BJ (cell line): Measurements from ENCODE around the gene RTN4RL1. TPM values are rescaled to one million over a fixed set of nuclear protein-coding genes. Genes with fewer than 3 reads are reported as not detected.
A peak's percentile ranks its signal among the peaks of the same experiment; 100 is the strongest.

Source experiments
- CTCF ChIA-PET: fragments of 350-600 bp; formaldehyde crosslinking; extraction: SDS; loops from one replicate; lab custom pipeline; 2021; ENCODE audit warnings: antibody characterized with exemption, inconsistent platforms; lab: Yijun Ruan, JAX
- POLR2A ChIA-PET: fragments of 300-600 bp; sonication (Branson Sonifier 250); formaldehyde crosslinking; extraction: SDS; loops from one replicate; lab custom pipeline; 2021; ENCODE audit warnings: antibody characterized with exemption; lab: Charles Lee
- DNase-seq: peaks from one replicate; pipeline ENCODE4 v3.0.0-alpha.2; 2011; ENCODE audit warnings: low read depth
- H3K27me3 ChIP-seq: 2 replicates; pipeline ENCODE4 v1.6.0; 2011; ENCODE audit warnings: low read length; ENCODE audit not compliant: control insufficient read depth, insufficient read depth
- H3K36me3 ChIP-seq: 2 replicates; pipeline ENCODE4 v1.5.1; 2011; ENCODE audit warnings: low read length; ENCODE audit not compliant: control insufficient read depth, insufficient read depth
- H3K4me3 ChIP-seq: 2 replicates; pipeline ENCODE4 v1.5.1; 2011; ENCODE audit warnings: low read depth, mild to moderate bottlenecking, control low read depth, low read length
- CTCF ChIP-seq: IDR thresholded peaks from 2 replicates; pipeline ENCODE4 v1.5.1; 2011; ENCODE audit warnings: low read depth, mild to moderate bottlenecking, control low read depth, inconsistent platforms, low read length, moderate library complexity; ENCODE audit not compliant: insufficient read depth
- polyA plus RNA-seq: library from polyadenylated mRNA; depleted of rRNA; stranded (reverse); fragments of >200 nt; gene quantifications from 2 replicates; pipeline ENCODE4 v1.2.3, GENCODE V29; 2011

The RTN4RL1 gene
- polyA plus RNA-seq, 1 experiment: 0.32 TPM

- Histone ChIP-seq H3K4me3 (peak overlapping the region; percentile 79), H3K27me3 (no peaks in the 10 kb centered on the region), H3K36me3 (peaks cover 16% of the 10 kb centered on the region)
- ChIA-PET POLR2A (interaction anchor here (0.6 kb wide), 2 partner anchors 94 to 183 kb away, joined by 3 read pairs; no protein-coding TSS in a partner anchor), CTCF (interaction anchor here (0.6 to 9.7 kb wide), 38 partner anchors 10 to 328 kb away, joined by 3 to 310 read pairs (median 8); partner anchors contain the start of genes SMG6, SRR and TSR1)
- no peak for TF ChIP-seq CTCF
- DNase-seq: no peak
Observed at GRCh38 chr17:2054262-2054511, 29.1 kb upstream of the RTN4RL1 start.

DNA sequence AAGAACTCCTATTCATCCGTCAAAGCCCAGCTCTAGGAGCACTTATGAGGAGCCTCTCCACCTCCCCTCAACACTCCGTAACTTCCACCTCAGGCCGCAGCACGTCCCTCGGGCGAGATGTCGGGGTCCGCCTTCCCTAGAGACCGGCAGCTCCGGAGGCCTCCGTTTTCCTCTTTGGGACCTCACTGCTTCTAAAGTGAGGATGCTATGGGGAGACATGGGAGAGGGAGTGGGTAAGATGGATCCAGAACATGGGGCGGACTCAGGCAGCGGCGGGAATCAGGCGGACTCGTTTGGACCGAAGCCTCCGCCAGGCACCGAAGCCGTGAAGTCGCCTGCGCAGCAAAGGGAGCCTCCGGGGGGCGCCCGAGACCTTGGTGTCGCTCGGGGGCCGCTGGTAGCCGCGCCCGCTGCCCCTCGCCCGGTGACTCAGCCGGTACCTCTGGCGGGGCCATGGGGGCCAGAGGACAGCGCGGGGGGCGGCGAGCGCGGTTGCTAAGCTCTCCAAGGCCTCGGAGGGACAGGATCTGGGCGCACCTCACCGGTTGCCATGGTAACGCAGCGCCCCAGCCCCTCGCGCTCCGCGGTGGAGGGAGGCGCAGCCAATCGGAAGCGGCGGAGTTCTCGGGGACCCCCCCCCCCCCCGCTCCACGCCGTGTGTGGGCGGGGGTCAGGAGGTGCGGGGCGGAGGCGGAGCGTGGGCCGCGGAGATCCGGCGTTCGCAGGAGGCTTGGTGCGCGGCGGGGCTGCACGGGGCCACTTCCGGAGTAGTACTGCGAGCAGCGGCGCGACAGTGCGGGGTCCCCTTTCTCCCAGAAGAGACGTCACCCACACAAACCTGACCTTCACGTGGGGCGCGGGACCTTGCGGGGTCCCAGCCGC is 28.5 kb upstream of the RTN4RL1 start:
- TF ChIP-seq CTCF: peak; percentile 70
- ChIA-PET CTCF (interaction anchor here (0.5 to 9.7 kb wide), 39 partner anchors 11 to 362 kb away, joined by 3 to 310 read pairs (median 7); partner anchors contain the start of genes SMG6, SRR and TSR1), POLR2A (no interaction called here)

DNA sequence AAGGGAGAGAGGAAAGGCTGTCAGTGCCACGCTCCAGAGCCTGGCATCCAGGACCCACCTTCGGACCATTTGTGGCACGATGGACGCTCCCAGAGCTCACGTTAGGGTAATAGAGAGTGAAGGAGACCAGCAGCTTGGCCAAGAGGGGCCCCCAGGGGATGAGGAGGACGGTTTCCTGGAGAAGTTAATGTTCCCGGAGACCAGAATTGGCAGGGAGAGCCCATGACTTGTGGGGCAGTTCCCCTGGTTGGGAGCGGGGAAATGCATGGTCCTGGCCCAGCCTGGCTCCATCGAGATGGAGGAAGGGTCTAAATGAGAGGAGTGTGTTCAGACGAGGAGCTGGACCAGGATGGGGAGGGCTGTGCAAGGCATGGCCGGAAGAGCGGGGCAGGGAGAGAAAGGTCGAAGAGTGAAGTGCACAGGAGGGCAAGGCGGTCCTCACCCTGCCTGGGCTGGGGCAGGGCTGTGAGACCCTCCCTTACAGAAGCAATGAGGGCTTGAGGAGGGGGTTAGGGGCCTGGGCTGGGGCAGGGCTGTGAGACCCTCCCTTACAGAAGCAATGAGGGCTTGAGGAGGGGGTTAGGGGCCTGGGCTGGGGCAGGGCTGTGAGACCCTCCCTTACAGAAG is 26.9 kb upstream of the RTN4RL1 start:
- CTCF ChIA-PET: interaction anchor here (0.7 to 2.4 kb wide), 4 partner anchors 143 to 302 kb away, joined by 3 to 27 read pairs (median 3); no protein-coding TSS in a partner anchor
- POLR2A ChIA-PET: no interaction called here

More for the DNA sequence above, 28.5 kb upstream of the RTN4RL1 start:
- H3K36me3 ChIP-seq: peaks cover 13% of the 10 kb centered on the region
- no peaks in the 10 kb centered on the region for H3K27me3 ChIP-seq
- no peak for DNase-seq
- H3K4me3 ChIP-seq: peak overlapping the region; percentile 79

DNA sequence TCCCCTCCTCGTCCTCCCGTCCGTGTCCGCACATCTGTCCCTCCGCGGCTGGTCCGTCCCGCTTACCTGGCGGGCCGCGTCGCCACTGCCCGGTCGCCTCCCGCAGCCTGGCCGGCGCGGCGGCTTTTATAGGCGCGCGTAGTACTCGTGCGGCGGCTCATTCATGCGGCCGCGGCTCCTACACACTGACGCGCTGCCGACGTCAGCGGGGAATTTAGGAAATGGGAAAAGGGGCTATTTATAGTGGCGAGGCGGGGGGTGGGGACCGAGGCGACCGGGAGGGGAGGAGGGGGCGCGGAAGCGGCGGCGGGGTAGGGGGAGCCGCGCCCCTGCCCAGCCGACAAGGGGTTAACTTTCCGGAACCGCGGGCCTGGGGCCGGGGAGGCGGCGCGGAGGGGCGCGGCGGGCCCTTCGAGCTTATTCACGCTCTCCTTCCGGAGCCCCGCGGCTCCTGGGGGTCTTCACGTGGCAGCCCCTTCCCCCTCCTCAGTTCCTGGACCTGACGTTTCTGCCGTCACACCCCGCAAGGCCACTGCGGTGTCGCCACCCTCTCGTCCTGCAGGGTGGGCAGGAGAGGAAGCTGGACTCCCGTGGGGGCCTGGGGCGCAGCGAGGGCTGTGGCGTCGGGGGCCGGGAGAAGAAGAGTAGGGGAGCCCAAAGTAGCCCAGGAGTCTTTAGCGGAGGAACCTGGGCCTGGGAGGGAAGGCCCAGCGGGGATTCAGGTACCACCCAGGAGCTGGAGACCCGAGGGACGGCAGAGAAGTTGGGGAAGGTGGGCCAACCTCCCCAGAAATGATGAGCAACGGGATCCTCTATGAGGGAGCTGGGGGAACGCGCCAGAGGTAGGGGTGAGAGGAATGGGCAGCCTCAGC is 26.2 kb upstream of the RTN4RL1 start:
- Histone ChIP-seq H3K36me3 (no peaks in the 10 kb centered on the region; the same call in 1 of the 2 replicates), H3K4me3 (peak overlapping the region; percentile 55), H3K27me3 (no peaks in the 10 kb centered on the region)
- ChIA-PET POLR2A (no interaction called here), CTCF (interaction anchor here (0.7 to 2.4 kb wide), 4 partner anchors 142 to 303 kb away, joined by 3 to 27 read pairs (median 3); no protein-coding TSS in a partner anchor)
- TF ChIP-seq CTCF: no peak
- no peak for DNase-seq

More for the DNA sequence above, 26.9 kb upstream of the RTN4RL1 start:
- Histone ChIP-seq H3K27me3 (no peaks in the 10 kb centered on the region), H3K36me3 (peaks cover 5% of the 10 kb centered on the region), H3K4me3 (no peak overlapping the region)
- DNase-seq: no peak
- TF ChIP-seq CTCF: no peak
